Non-pigmented ciliary epithelial cell (primary cell): ENCODE data around the gene ADM2.

ENCODE experiments used
- DNase-seq: peaks from one replicate; pipeline ENCODE4 v3.0.0-alpha.2; 2010; ENCODE audit warnings: low read depth

ADM2 gene

GRCh38 chr22:50445071-50445879 is 36.1 kb upstream of the ADM2 start:
- no peak for DNase-seq

- DNase-seq: no peak
Measured at GRCh38 chr22:50445880-50446707, 35.2 kb upstream of the ADM2 start.

GRCh38 chr22:50446708-50447575 is 34.4 kb upstream of the ADM2 start:
- no peak for DNase-seq

- DNase-seq: no peak
Measured at GRCh38 chr22:50447576-50448551, 33.5 kb upstream of the ADM2 start.

GRCh38 chr22:50452649-50453048 is 28.7 kb upstream of the ADM2 start:
- no peak for DNase-seq

- no peak for DNase-seq
Measured at GRCh38 chr22:50454556-50455075, 26.7 kb upstream of the ADM2 start.

GRCh38 chr22:50455201-50455600 is 26.1 kb upstream of the ADM2 start:
- DNase-seq: no peak

GRCh38 chr22:50456026-50456425 is 25.3 kb upstream of the ADM2 start:
- no peak for DNase-seq

- no peak for DNase-seq
Measured at GRCh38 chr22:50456466-50457234, 24.7 kb upstream of the ADM2 start.

GRCh38 chr22:50459016-50459415 is 22.3 kb upstream of the ADM2 start:
- DNase-seq: no peak

GRCh38 chr22:50459496-50460140 is 21.7 kb upstream of the ADM2 start:
- no peak for DNase-seq

- DNase-seq: no peak
Measured at GRCh38 chr22:50460938-50461337, 20.4 kb upstream of the ADM2 start.

GRCh38 chr22:50461536-50461935 is 19.8 kb upstream of the ADM2 start:
- DNase-seq: no peak

GRCh38 chr22:50461979-50462540 is 19.3 kb upstream of the ADM2 start:
- no peak for DNase-seq

GRCh38 chr22:50463188-50463900 is 18.0 kb upstream of the ADM2 start:
- no peak for DNase-seq

GRCh38 chr22:50464451-50464850 is 16.9 kb upstream of the ADM2 start:
- DNase-seq: no peak

GRCh38 chr22:50465066-50465930 is 16.0 kb upstream of the ADM2 start:
- no peak for DNase-seq

GRCh38 chr22:50467341-50467740 is 14.0 kb upstream of the ADM2 start:
- DNase-seq: no peak
